Measurements from ENCODE around the gene NOX5.

Gene NOX5

GRCh38 chr15:69081310-69082004 lies 67.0 kb downstream of the NOX5 start:
- DNase-seq (ENCODE audit: low read depth): no peak

DNA sequence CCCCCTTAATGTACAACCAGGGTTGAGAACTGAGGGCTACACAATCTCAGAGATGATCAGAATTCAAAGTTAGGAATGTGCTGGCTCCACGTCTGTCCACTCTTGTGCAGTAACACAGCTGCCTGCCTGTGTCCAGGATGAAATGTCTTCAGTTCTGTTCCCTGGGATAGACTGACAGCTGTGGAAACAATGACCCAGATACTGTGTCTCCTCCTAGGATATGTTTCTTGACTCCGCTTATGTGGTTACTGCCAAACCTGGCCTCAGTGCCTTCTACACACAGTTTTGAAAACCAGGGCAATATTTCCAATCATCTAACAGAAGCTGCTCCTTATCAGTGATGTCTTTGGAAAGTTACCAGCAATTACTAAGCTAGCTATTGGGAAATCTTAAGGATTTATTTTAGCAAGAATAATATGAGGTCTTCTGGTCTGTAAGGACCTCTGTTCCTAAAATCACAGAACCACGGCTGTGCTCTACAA lies 67.6 kb downstream of the NOX5 start:
- DNase-seq (ENCODE audit: low read depth): no peak

- DNase-seq (ENCODE audit: low read depth): no peak
Measured at GRCh38 chr15:69082554-69082953, 68.1 kb downstream of the NOX5 start.

DNA sequence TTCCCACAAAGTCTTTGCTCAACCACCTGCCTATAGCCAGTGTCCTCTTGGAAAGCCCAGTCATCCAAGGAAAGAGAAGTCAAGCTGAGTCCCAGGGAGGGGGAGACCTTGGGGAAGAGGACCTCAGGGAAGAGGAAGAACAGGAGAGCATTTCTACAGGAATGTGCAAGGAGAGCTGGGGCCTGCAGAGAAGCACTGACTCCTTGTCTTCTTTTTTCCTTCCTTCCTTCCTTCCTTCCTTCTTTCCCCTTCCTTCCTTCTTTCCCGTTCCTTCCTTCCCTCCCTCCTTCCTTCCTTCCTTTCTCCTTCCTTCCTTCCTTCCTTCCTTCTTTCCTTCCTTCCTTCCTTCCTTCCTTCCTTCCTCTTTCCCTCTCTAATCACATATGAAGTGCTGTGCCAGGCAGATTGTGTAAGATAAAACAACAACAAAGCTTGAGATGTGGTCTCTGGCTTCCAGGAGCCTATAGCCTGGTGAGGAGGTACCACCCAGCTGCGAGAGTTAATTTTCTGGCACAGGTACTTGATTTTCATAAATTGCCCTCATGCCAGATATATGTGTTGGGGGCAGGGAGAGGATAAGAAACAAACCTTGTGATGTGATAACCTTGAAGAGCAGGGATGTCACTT lies 70.0 kb downstream of the NOX5 start:
- no peak for DNase-seq (ENCODE audit: low read depth)

- no peak for DNase-seq (ENCODE audit: low read depth)
Measured at GRCh38 chr15:69085325-69086081, 71.0 kb downstream of the NOX5 start.

DNA sequence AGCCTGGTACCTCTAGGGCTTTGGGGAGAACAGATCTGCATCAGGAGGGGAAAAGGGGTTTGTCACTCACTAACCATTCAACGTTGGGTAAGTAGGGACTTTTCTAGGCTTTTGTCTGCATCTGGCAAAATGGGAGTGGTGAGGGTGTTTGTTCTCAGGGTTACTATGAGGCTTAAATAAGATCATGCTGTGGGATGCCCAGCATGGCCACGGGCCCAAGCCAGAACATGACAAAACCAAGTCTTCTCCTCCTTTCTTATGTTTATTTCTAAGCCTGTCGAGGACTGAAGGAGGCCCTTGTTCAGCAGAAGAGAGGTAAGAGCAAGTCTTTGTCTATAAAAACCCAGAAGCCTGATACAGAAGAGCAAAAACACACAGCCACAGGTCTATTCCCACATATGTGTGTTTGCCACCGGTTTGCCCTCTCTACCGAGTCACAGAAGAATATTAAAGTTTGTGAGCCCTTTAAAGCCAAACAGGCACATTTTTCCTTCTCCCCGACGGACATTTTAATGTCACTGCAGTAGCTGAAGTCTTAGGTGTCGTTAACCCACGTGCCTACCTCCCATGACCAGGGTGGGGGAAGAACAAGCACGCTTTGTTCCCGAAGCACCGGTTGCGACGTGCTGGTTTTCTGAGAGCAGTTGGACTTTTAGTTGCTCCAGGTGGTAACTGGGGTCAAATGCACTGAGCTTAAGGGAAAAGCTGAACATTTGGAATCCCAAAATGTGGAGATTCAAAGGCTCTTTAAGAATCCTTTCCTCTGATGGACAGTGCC lies 72.1 kb downstream of the NOX5 start:
- DNase-seq (ENCODE audit: low read depth): no peak

- no peak for DNase-seq (ENCODE audit: low read depth)
Measured at GRCh38 chr15:69087366-69087976, 73.0 kb downstream of the NOX5 start.

- no peak for DNase-seq (ENCODE audit: low read depth)
Measured at GRCh38 chr15:69088300-69088965, 73.9 kb downstream of the NOX5 start.

DNA sequence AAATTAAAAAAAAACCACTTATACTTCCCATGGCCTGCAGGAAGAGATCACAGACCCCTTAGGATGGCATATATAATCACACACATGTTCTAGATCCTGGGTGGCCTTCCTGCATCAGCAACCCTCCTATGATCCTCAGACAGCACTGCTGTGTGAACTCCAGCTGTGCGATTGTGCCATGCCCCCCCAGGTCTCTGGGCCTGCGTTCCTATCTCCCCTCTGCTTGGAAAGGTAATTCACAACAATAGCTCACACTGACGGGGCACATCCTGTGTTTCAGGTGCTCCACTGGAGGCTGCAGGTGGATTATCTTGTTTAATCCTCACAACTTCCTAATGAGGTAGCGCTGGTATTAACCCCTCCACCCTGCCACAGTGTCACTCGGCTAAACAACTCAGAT lies 74.8 kb downstream of the NOX5 start:
- DNase-seq (ENCODE audit: low read depth): no peak

- DNase-seq (ENCODE audit: low read depth): no peak
Measured at GRCh38 chr15:69090197-69090948, 75.9 kb downstream of the NOX5 start.

- no peak for DNase-seq (ENCODE audit: low read depth)
Measured at GRCh38 chr15:69091654-69092053, 77.2 kb downstream of the NOX5 start.

DNA sequence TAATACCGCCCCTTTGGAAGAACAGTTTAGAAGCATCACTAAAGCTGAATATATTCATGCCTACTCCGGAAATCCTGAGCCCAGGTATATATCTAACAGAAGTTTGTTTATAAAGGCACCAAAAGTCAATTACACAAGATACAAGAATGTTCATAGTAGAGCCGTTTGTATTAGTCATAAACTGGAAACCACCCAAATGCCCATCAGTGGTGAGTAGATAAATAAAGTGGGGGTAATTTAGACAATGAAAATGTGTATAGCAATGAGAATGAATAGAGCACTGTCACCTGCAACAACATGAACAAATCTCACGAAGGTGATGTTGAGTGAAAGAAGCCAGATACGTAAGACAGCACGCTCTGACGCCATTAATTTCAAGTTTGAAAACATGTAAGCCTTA lies 77.7 kb downstream of the NOX5 start:
- no peak for DNase-seq (ENCODE audit: low read depth)

DNA sequence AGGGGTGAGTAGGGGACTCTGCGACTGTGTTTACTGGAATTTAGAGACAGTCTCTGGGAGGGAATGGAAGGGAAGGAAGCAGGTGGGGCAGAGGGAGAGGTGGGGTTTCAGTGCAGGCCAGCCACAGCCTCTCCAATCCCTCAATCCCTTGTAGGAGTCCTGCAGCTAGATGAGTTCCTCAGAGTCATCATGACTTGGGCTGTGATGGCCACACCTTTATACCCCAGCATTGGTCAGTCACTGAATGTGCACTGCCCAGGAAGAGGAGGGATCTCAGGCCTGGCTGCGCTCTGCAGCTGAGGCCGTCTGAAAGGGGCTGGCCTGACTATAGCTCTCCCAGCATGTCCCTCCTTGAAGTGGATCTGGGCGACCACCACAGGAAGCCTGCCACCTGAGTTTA lies 78.6 kb downstream of the NOX5 start:
- no peak for DNase-seq (ENCODE audit: low read depth)

DNA sequence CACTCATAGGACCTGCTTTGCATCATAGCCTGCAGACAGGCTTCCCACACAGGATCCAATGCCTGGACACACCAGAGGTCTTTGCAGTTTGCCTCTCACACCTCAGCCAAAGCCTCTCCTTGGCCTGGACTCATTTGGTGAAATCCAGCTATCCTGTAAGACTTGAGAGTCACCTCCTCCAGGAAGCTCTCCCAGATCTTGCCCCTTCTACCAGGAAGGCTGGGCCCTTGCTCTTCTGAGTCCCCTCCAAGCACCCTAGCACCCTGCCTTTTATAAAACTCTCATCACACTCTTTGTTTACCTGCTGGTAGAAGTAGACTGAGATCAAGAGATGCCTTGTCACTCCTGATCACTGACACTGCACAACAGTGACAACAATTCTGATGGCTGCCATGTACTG lies 79.1 kb downstream of the NOX5 start:
- DNase-seq (ENCODE audit: low read depth): no peak

GRCh38 chr15:69094124-69094921 lies 79.8 kb downstream of the NOX5 start:
- no peak for DNase-seq (ENCODE audit: low read depth)

DNA sequence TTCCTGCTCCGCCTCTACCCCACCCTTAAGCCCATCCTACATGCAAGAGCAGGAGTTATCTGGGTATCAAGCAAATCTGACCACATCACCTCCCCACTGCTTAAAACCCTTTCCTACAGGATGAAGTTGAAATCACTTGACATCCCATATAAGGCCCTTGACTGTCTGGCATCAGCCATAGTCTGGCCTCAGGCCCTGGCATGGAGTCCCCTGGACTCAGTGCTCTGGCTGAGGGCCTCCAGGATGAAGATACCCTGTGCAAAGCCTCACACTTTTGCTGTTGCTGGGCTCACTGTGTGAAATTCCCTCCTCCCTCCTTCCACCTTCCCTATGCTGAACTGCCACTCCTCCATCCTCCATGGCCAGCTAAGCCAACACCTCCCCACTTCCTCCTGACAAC lies 80.8 kb downstream of the NOX5 start:
- DNase-seq (ENCODE audit: low read depth): no peak

DNA sequence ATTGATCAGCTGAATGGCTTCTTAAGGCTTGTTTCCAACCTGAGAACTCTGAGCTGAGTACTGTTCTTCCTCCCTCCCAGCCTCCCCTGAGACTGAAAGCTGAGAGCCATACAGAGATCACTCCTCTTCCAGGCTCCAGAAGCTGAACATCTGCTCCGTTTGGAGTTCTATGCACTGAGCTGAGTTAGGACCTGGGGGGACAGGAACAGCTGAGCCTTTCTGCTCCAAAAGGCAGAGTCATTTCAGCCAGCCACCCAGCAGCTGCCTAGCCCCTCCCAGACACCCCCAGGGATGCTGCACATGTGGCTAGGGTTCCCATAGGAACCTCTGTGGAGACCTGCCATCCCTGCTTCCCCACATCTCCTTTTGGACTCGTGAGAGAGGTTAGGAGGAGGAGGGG lies 81.7 kb downstream of the NOX5 start:
- no peak for DNase-seq (ENCODE audit: low read depth)

DNA sequence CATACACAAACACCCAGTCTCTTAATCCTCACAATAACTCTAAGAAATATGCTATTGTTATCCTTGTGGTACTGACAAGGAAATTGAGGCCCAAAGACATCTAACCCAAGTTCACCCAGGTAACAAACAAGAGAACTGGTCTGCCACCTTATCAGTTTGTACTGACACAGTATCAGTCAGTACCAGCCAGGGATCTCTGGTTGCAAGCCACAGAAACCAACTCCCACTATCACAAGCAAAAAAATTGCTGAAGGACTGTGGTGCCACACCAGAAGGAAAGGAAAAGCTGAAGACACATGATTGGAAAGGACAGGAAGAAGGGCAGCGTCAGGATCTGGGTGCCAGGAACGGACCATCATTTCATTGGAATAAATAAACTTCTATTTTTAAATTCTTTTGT lies 82.1 kb downstream of the NOX5 start:
- DNase-seq (ENCODE audit: low read depth): no peak

DNA sequence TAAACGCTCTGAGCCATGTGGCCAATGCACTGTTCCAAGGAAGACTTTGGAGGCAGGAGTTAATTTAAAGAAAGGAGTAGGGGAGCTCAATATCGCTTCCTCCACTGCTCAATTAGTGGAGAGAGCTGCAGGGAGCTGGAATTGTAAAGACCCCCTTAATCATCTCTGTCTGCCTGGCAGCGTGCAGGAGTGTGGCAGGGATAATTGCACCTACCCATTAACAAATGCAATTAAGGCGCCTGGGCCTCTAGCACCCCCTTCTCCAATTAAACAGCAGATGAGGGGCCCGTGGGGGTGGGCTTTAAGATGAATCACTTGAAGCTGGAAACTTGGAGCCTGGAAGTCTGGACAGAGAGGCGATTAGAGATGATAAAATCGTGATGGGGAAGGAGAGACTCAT lies 84.3 kb downstream of the NOX5 start:
- DNase-seq (ENCODE audit: low read depth): no peak

DNA sequence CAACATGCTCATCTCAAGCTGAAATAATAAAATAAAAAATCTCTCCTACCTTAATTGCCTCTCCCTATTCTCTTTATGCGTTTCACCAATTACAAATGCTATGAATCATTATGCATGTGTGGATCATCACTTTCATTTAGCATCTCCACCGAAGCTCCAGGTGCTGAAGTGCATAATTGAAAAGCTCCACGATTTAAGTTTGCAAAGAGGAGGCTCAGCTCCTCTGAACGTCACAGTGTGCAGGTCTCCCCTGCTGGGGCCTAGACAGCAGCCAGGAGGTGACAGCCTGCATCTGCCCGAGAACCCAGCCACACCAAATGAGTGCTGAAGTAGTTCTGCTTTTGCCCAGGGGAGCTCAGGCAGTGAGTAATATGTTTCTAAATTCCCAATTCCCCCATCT lies 85.4 kb downstream of the NOX5 start:
- no peak for DNase-seq (ENCODE audit: low read depth)

Measured in T-helper 22 cell (primary cell).